H1 (cell line): Measurements from ENCODE around the gene MELTF. TPM values are rescaled to one million over a fixed set of nuclear protein-coding genes. Genes with fewer than 3 reads are reported as not detected.

Experiments used
- CTCF ChIA-PET: fragments of 300-600 bp; sonication (Branson Sonifier 250); formaldehyde crosslinking; loops from one replicate; lab custom pipeline; 2021; ENCODE audit not compliant: partially characterized antibody; lab: Charles Lee
- POLR2A ChIA-PET: fragments of 300-600 bp; sonication (Branson Sonifier 250); formaldehyde crosslinking; loops from one replicate; lab custom pipeline; 2021; ENCODE audit warnings: inconsistent platforms; ENCODE audit not compliant: partially characterized antibody; lab: Charles Lee
- DNase-seq, 2 experiments: peaks; one replicate each; pipeline versions ENCODE4 v3.0.0 to v3.0.0-alpha.2; 2010 to 2022; ENCODE audit warnings: low spot score in 2 of 2, low read depth in 1 of 2, mixed read lengths in 1 of 2
- FAIRE-seq: peaks from 2 replicates; lab custom pipeline; 2011; peaks lifted over from hg19 to GRCh38; lab: Jason Lieb, UNC
- H2AFZ ChIP-seq: 2 replicates; pipeline ENCODE4 v1.8.1; 2012; ENCODE audit warnings: low read length, inconsistent platforms
- H2AK5ac ChIP-seq: 2 replicates; pipeline ENCODE4 v1.6.1; 2013; ENCODE audit warnings: low read depth, low read length
- H2BK120ac ChIP-seq: replicated peaks from 2 replicates; pipeline ENCODE3; 2013; ENCODE audit warnings: low read depth, low read length, inconsistent platforms
- H2BK12ac ChIP-seq: 2 replicates; pipeline ENCODE4 v1.6.1; 2013; ENCODE audit warnings: low read depth, low read length
- H2BK15ac ChIP-seq: 2 replicates; pipeline ENCODE4 v1.6.1; 2013; ENCODE audit warnings: low read length
- H2BK20ac ChIP-seq: 2 replicates; pipeline ENCODE4 v1.6.1; 2013; ENCODE audit warnings: low read length
- H2BK5ac ChIP-seq: 2 replicates; pipeline ENCODE4 v1.6.1; 2013; ENCODE audit warnings: low read depth, low read length
- H3K14ac ChIP-seq: 2 replicates; pipeline ENCODE4 v1.6.1; 2013; ENCODE audit warnings: inconsistent platforms; ENCODE audit not compliant: insufficient read length
- H3K18ac ChIP-seq: 2 replicates; pipeline ENCODE4 v1.6.1; 2013; ENCODE audit warnings: low read length; ENCODE audit errors: extremely low read depth
- H3K23ac ChIP-seq: 2 replicates; pipeline ENCODE4 v1.6.1; 2013; ENCODE audit warnings: inconsistent platforms; ENCODE audit not compliant: insufficient read length
- H3K23me2 ChIP-seq: 2 replicates; pipeline ENCODE4 v1.6.1; 2013; ENCODE audit warnings: low read depth, low read length
- H3K27ac ChIP-seq: 2 replicates; pipeline ENCODE4 v1.6.1; 2011; ENCODE audit warnings: low read depth, low read length, inconsistent platforms
- H3K27me3 ChIP-seq, 4 experiments: replicated peaks in 1 of 4; 1 replicate in 1 of 4; 2 replicates in 3 of 4; pipeline versions ENCODE4 v1.6.1 to v1.8.1; 2011 to 2013; ENCODE audit warnings: low read length in 3 of 4, mild to moderate bottlenecking in 3 of 4, inconsistent platforms in 2 of 4, mixed read lengths in 2 of 4, moderate library complexity in 1 of 4; ENCODE audit not compliant: control insufficient read depth in 3 of 4, insufficient read depth in 3 of 4; ENCODE audit errors: extremely low read depth in 1 of 4
- H3K36me3 ChIP-seq, 4 experiments: 2 replicates each; pipeline versions ENCODE4 v1.6.1 to v1.8.1; 2011 to 2013; ENCODE audit warnings: mild to moderate bottlenecking in 4 of 4, low read length in 3 of 4, moderate library complexity in 2 of 4, control low read depth in 1 of 4, inconsistent platforms in 1 of 4; ENCODE audit not compliant: insufficient read depth in 4 of 4, control insufficient read depth in 2 of 4
- H3K4ac ChIP-seq: replicated peaks from 2 replicates; pipeline ENCODE3; 2013; ENCODE audit warnings: low read length, low read depth, mixed read lengths, inconsistent platforms; ENCODE audit not compliant: insufficient read length
- H3K4me1 ChIP-seq, 4 experiments: replicated peaks in 1 of 4; 1 replicate in 1 of 4; 2 replicates in 3 of 4; pipeline versions ENCODE4 v1.6.1 to v1.8.1; 2011 to 2013; ENCODE audit warnings: low read length in 3 of 4, inconsistent platforms in 2 of 4, mixed read lengths in 1 of 4; ENCODE audit not compliant: insufficient read depth in 4 of 4, control insufficient read depth in 3 of 4
- H3K4me2 ChIP-seq, 2 experiments: 2 replicates each; pipeline versions ENCODE4 v1.6.1 to v1.8.1; 2011 to 2013; ENCODE audit warnings: low read depth in 2 of 2, low read length in 2 of 2, control low read depth in 1 of 2, inconsistent platforms in 1 of 2, mild to moderate bottlenecking in 1 of 2; ENCODE audit not compliant: insufficient read depth in 1 of 2
- H3K4me3 ChIP-seq, 4 experiments: fragments of 200-600, 300-600 bp in 1 of 4; sonication (generic), shearing (Covaris generic), sonication (Bioruptor Twin) in 1 of 4; 2 replicates each; pipeline versions ENCODE4 v1.5.1 to v1.8.1; 2011 to 2016; ENCODE audit warnings: low read length in 4 of 4, low read depth in 3 of 4, control low read depth in 2 of 4, inconsistent platforms in 2 of 4, mild to moderate bottlenecking in 2 of 4, mixed read lengths in 1 of 4, moderate library complexity in 1 of 4; ENCODE audit not compliant: insufficient read depth in 2 of 4; ENCODE audit errors: extremely low read depth in 1 of 4
- H3K56ac ChIP-seq: replicated peaks from 2 replicates; pipeline ENCODE3; 2013; ENCODE audit warnings: low read depth, mild to moderate bottlenecking, mixed read lengths, low read length, inconsistent platforms; ENCODE audit not compliant: insufficient read length
- H3K79me1 ChIP-seq: 2 replicates; pipeline ENCODE4 v1.6.1; 2013; ENCODE audit warnings: low read depth, low read length, control low read depth
- H3K79me2 ChIP-seq, 2 experiments: 2 replicates each; pipeline versions ENCODE4 v1.6.1 to v1.8.1; 2012 to 2013; ENCODE audit warnings: low read length in 2 of 2, mild to moderate bottlenecking in 2 of 2, inconsistent platforms in 1 of 2; ENCODE audit not compliant: insufficient read depth in 2 of 2, control insufficient read depth in 1 of 2
- H3K9ac ChIP-seq, 4 experiments: replicated peaks in 1 of 4; 1 replicate in 1 of 4; 2 replicates in 3 of 4; pipeline versions ENCODE4 v1.6.1 to v1.8.1; 2011 to 2013; ENCODE audit warnings: low read depth in 3 of 4, low read length in 3 of 4, control low read depth in 2 of 4, mild to moderate bottlenecking in 2 of 4, moderate library complexity in 2 of 4, inconsistent platforms in 1 of 4; ENCODE audit errors: extremely low read depth in 1 of 4
- H3K9me3 ChIP-seq, 2 experiments: 2 replicates each; pipeline versions ENCODE4 v1.6.1 to v1.8.1; 2012 to 2013; ENCODE audit warnings: mild to moderate bottlenecking in 2 of 2, moderate library complexity in 2 of 2, control low read depth in 1 of 2, inconsistent platforms in 1 of 2, low read depth in 1 of 2, low read length in 1 of 2, mixed read lengths in 1 of 2; ENCODE audit not compliant: insufficient read depth in 2 of 2
- H4K20me1 ChIP-seq, 2 experiments: replicated peaks in 1 of 2; 2 replicates each; pipeline versions ENCODE3 to v1.8.1; 2011 to 2013; ENCODE audit warnings: inconsistent platforms in 2 of 2, low read length in 2 of 2, mild to moderate bottlenecking in 1 of 2; ENCODE audit not compliant: insufficient read depth in 2 of 2, control insufficient read depth in 1 of 2
- H4K5ac ChIP-seq: 2 replicates; pipeline ENCODE4 v1.6.1; 2013; ENCODE audit warnings: low read length, low read depth, mixed read lengths, inconsistent platforms; ENCODE audit not compliant: insufficient read length
- H4K8ac ChIP-seq: 2 replicates; pipeline ENCODE4 v1.8.0; 2013; ENCODE audit warnings: mild to moderate bottlenecking, moderate library complexity, low read length, inconsistent platforms; ENCODE audit not compliant: insufficient read depth; ENCODE audit errors: extremely low read depth
- H4K91ac ChIP-seq: replicated peaks from 2 replicates; pipeline ENCODE3; 2013; ENCODE audit warnings: low read length, mixed read lengths, inconsistent platforms; ENCODE audit not compliant: insufficient read length
- BCL11A ChIP-seq, 2 experiments: IDR thresholded peaks; one replicate each; pipeline ENCODE4 v1.6.1; 2011; ENCODE audit warnings: low read depth in 2 of 2, low read length in 2 of 2, mild to moderate bottlenecking in 2 of 2
- CBX5 ChIP-seq: fragments of 300-800, 300-1000 bp; sonication (generic); IDR thresholded peaks from 2 replicates; pipeline ENCODE4 v1.7.1; 2016; ENCODE audit warnings: antibody characterized with exemption, low read length, low read depth
- CHD2 ChIP-seq: IDR thresholded peaks from 2 replicates; pipeline ENCODE4 v1.6.1; 2012; ENCODE audit warnings: low read length, improper control_type of control experiment
- E2F6 ChIP-seq: IDR thresholded peaks from 2 replicates; pipeline ENCODE4 v1.6.1; 2012; ENCODE audit warnings: inconsistent platforms
- EGR1 ChIP-seq: IDR thresholded peaks from 2 replicates; pipeline ENCODE4 v1.6.1; 2011; ENCODE audit warnings: low read depth, low read length, borderline replicate concordance
- KDM1A ChIP-seq: fragments of 200-600, 300-600 bp; sonication (generic); IDR thresholded peaks from 2 replicates; pipeline ENCODE4 v1.7.1; 2016; ENCODE audit warnings: mild to moderate bottlenecking, low read length, borderline replicate concordance
- NANOG ChIP-seq: IDR thresholded peaks from 2 replicates; pipeline ENCODE4 v1.6.1; 2011; ENCODE audit warnings: low read length, low read depth, mild to moderate bottlenecking, inconsistent platforms; ENCODE audit not compliant: insufficient read depth, poor library complexity, severe bottlenecking
- RAD21 ChIP-seq, 2 experiments: IDR thresholded peaks in 1 of 2; conservative IDR thresholded peaks in 1 of 2; 2 replicates each; pipeline ENCODE4 v1.6.1; 2011; ENCODE audit warnings: low read depth in 2 of 2, low read length in 2 of 2, improper control_type of control experiment in 1 of 2, inconsistent platforms in 1 of 2, mild to moderate bottlenecking in 1 of 2, moderate library complexity in 1 of 2
- SP1 ChIP-seq: IDR thresholded peaks from 2 replicates; pipeline ENCODE4 v1.6.1; 2011; ENCODE audit warnings: low read depth, low read length
- WGBS, 2 experiments: shearing (Covaris generic) in 1 of 2; methylation state at CpG; one replicate each; pipeline versions ENCODE4 v1.1.6 to v1.1.7; 2013 to 2015; ENCODE audit warnings: low lambda C conversion rate in 2 of 2, mixed read lengths in 2 of 2, inconsistent platforms in 1 of 2, low coverage in 1 of 2, missing lambda C conversion rate in 1 of 2; ENCODE audit not compliant: insufficient replicate concordance in 2 of 2, insufficient coverage in 1 of 2, insufficient read length in 1 of 2; ENCODE audit errors: extremely low coverage in 1 of 2, missing lambda C conversion rate in 1 of 2; 5-methylcytosine and 5-hydroxymethylcytosine counted together
- polyA plus RNA-seq, 7 experiments: library from polyadenylated mRNA; depleted of rRNA in 3 of 7; stranded (reverse) in 5 of 7; unstranded in 2 of 7; fragments of >200 nt in 5 of 7; fragments of 200-250 nt in 2 of 7; gene quantifications; 1 replicate in 5 of 7; 2 replicates in 1 of 7; 4 replicates in 1 of 7; pipeline versions ENCODE4 v1.2.1 to v1.2.3, GENCODE V29; 2011 to 2013; ENCODE audit warnings: missing spikeins in 2 of 7, mixed read lengths in 2 of 7
- total RNA-seq: library from RNA; stranded (reverse); fragmentation: NEBNext Ultra II Directional; extraction: Animal tissue kit (Norgen Biotek cat#: 25700); gene quantifications from 2 replicates; pipeline ENCODE4 v1.2.1, GENCODE V29; 2021

MELTF gene
- total and polyA plus RNA-seq, 2 of the 8 experiments (the other 6 are each of a cell fraction or from before 2014, with no cell fraction given): 1.7 to 3.5 TPM

- no peak overlapping the region for H3K27ac ChIP-seq
- 95% methylated on average over 13 of the region's 13 CpGs; no CpG with 5 or more reads in 1 of the 2 experiments for WGBS, 2 experiments
- H4K20me1 ChIP-seq: no peaks in the 10 kb centered on the region
- no peak overlapping the region for H3K4ac ChIP-seq
- H4K91ac ChIP-seq: no peak overlapping the region
- H3K18ac ChIP-seq: no peak overlapping the region
- no peak overlapping the region for H3K14ac ChIP-seq
- H2BK12ac ChIP-seq: no peak overlapping the region
- TF ChIP-seq EGR1 (no peak), KDM1A (no peak), CHD2 (no peak), CBX5 (no peak), RAD21 (IDR thresholded peaks at IDR 0.05 in 1 of 2, conservative IDR thresholded peaks at IDR 0.05 in 1 of 2; ENCODE audit: low read depth in 2 of 2, low read length in 2 of 2) (no peak), BCL11A (IDR thresholded peaks at IDR 0.05; ENCODE audit: low read depth in 2 of 2, low read length in 2 of 2) (no peak), NANOG (no peak), E2F6 (no peak), SP1 (no peak)
- no peak overlapping the region for H2BK20ac ChIP-seq
- no peak overlapping the region for H2AK5ac ChIP-seq
- H3K9me3 ChIP-seq: no peaks in the 10 kb centered on the region
- no peaks in the 10 kb centered on the region for H3K79me1 ChIP-seq
- no peak overlapping the region for H3K23ac ChIP-seq
- no peaks in the 10 kb centered on the region for H3K27me3 ChIP-seq
- ChIA-PET POLR2A (no interaction called here), CTCF (interaction anchor here (1.0 kb wide), 1 partner anchor 8 kb away, joined by 3 read pairs; no protein-coding TSS in a partner anchor)
- H3K36me3 ChIP-seq: no peaks in the 10 kb centered on the region
- DNase-seq (no peak), FAIRE-seq (no peak)
- no peak overlapping the region for H2BK15ac ChIP-seq
- H2BK120ac ChIP-seq: no peak overlapping the region
- no peaks in the 10 kb centered on the region for H3K23me2 ChIP-seq
- no peaks in the 10 kb centered on the region for H3K79me2 ChIP-seq
- no peak overlapping the region for H3K56ac ChIP-seq
- no peak overlapping the region for H3K9ac ChIP-seq
- no peak overlapping the region for H3K4me2 ChIP-seq
- no peak overlapping the region for H4K5ac ChIP-seq
- H2BK5ac ChIP-seq: no peak overlapping the region
- no peaks in the 10 kb centered on the region; a peak in 1 of 7 replicates for H3K4me1 ChIP-seq
- H4K8ac ChIP-seq: no peak overlapping the region
- H3K4me3 ChIP-seq: no peak overlapping the region
- no peak overlapping the region for H2AFZ ChIP-seq
Observed at GRCh38 chr3:196981657-196982056, 48.0 kb downstream of the MELTF start.
